Tibial artery (tissue), 4 donors: ENCODE results near the gene CCDC93.
A peak's percentile ranks its signal among the peaks of the same experiment; 100 is the strongest.

Experiments used
- DNase-seq, 2 donors: peaks; one replicate each; pipeline ENCODE4 v3.0.0-alpha.2; 2019
- H3K27ac ChIP-seq, 2 donors: fragments of 200-600 bp; sonication (generic) in 1 of 2; 1 replicate in 1 of 2; 2 replicates in 1 of 2; pipeline ENCODE4 v1.5.1; 2018 to 2019; ENCODE audit warnings: mild to moderate bottlenecking in 1 of 2
- H3K27me3 ChIP-seq, 2 donors: fragments of 200-600 bp; sonication (generic) in 1 of 2; one replicate each; pipeline versions ENCODE4 v1.5.1 to v1.6.0; 2016 to 2019
- H3K36me3 ChIP-seq, 3 donors: fragments of 200-600 bp; sonication (generic) in 2 of 3; one replicate each; pipeline ENCODE4 v1.5.1; 2016 to 2019; ENCODE audit warnings: mild to moderate bottlenecking in 2 of 3
- H3K4me1 ChIP-seq, 4 donors: fragments of 200-600 bp; sonication (generic) in 2 of 4; 1 replicate in 3 of 4; 2 replicates in 1 of 4; pipeline ENCODE4 v1.5.1; 2016 to 2019
- H3K4me3 ChIP-seq, 2 donors: fragments of 200-600 bp; sonication (generic) in 1 of 2; 1 replicate in 1 of 2; 2 replicates in 1 of 2; pipeline ENCODE4 v1.5.1; 2018 to 2019; ENCODE audit warnings: mild to moderate bottlenecking in 2 of 2
- H3K9me3 ChIP-seq, 3 donors: fragments of 200-600 bp; sonication (generic) in 1 of 3; one replicate each; pipeline ENCODE4 v1.5.1; 2016 to 2019
- intact Hi-C: fragments of 100-400 bp; cut with DNase I; formaldehyde crosslinking; loops from one replicate; pipeline ENCODE4 v1.15.0; 2023; ENCODE audit warnings: low total_unique reads
- TF ChIP-seq, protein P1 (sequence below), 2 experiments: fragments of 200-600 bp in 1 of 2; fragments of 450-650 bp in 1 of 2; IDR thresholded peaks; one replicate each; pipeline ENCODE4 v1.5.1; 2017 to 2019; ENCODE audit warnings: antibody characterized with exemption in 2 of 2, mild to moderate bottlenecking in 1 of 2, moderate library complexity in 1 of 2

Gene CCDC93

DNA sequence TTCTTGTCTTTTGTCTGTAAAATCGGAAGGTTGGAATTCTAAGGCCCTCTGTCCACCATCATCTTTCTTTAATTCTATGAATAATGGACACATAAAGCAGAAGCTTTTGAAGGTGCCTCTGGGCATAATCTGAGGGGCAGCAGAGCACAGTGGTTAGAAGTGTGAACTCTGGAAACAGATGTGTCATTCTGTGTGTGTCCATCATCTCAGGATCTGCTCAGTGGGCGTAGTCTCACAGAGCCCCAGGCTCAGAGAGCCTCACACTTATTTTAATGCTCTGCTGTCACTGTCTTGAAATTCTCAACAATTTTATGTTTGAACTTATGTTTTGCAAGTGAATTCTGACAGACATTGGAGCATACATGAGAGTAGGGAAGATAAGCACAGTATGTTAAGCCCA is 31.0 kb upstream of the CCDC93 start:
- Histone ChIP-seq H3K27me3 (peaks cover 0 to 37% of the 10 kb centered on the region in 2 donors), H3K4me3 (no peak overlapping the region), H3K27ac (no peak overlapping the region), H3K9me3 (no peaks in the 10 kb centered on the region), H3K4me1 (no peaks in the 10 kb centered on the region), H3K36me3 (no peaks in the 10 kb centered on the region)
- TF ChIP-seq, protein P1, sequence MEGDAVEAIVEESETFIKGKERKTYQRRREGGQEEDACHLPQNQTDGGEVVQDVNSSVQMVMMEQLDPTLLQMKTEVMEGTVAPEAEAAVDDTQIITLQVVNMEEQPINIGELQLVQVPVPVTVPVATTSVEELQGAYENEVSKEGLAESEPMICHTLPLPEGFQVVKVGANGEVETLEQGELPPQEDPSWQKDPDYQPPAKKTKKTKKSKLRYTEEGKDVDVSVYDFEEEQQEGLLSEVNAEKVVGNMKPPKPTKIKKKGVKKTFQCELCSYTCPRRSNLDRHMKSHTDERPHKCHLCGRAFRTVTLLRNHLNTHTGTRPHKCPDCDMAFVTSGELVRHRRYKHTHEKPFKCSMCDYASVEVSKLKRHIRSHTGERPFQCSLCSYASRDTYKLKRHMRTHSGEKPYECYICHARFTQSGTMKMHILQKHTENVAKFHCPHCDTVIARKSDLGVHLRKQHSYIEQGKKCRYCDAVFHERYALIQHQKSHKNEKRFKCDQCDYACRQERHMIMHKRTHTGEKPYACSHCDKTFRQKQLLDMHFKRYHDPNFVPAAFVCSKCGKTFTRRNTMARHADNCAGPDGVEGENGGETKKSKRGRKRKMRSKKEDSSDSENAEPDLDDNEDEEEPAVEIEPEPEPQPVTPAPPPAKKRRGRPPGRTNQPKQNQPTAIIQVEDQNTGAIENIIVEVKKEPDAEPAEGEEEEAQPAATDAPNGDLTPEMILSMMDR (IDR thresholded peaks at IDR 0.05), result no peak
- intact Hi-C loops, result no loop called here
- DNase-seq, result no peak

- no peak overlapping the region for H3K4me3 ChIP-seq
- H3K9me3 ChIP-seq, result no peaks in the 10 kb centered on the region
- intact Hi-C loops, result no loop called here
- DNase-seq, result no peak
- peaks cover 0 to 31% of the 10 kb centered on the region in 2 donors for H3K27me3 ChIP-seq
- H3K36me3 ChIP-seq, result no peaks in the 10 kb centered on the region
- no peak overlapping the region for H3K27ac ChIP-seq
- no peaks in the 10 kb centered on the region for H3K4me1 ChIP-seq
- TF ChIP-seq, protein P1 (IDR thresholded peaks at IDR 0.05), result no peak
These were observed 30.3 kb upstream of the CCDC93 start for GRCh38 chr2:118044103-118044716.

DNA sequence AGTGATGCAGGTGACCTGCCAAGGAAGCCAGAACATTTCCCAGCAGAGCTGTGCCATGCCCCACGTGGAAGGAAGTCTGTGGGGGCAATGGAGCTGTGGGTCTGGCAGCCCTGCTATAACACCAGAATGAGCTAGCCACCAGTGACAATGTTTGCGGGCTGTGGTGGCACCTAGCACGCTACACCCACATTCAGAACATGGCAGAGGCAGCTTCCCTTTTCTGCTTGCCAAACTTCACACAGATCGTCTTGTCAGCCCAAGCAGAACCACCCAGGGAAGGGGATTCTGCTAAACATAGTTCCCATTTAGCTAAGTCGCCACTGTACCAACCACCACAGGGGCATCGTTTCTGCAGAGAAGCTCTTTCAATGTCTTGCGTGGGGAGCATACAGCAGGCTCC is 27.0 kb upstream of the CCDC93 start:
- H3K36me3 ChIP-seq, result no peaks in the 10 kb centered on the region
- H3K4me3 ChIP-seq, result no peak overlapping the region
- H3K27me3 ChIP-seq, result peaks cover 0 to 24% of the 10 kb centered on the region in 2 donors
- H3K9me3 ChIP-seq, result peaks cover 0 to 6% (median 5%) of the 10 kb centered on the region in 3 donors
- TF ChIP-seq, protein P1 (IDR thresholded peaks at IDR 0.05), result no peak
- H3K27ac ChIP-seq, result no peak overlapping the region
- intact Hi-C loops, result no loop called here
- no peak for DNase-seq
- H3K4me1 ChIP-seq, result no peaks in the 10 kb centered on the region

GRCh38 chr2:118032169-118033013 is 18.5 kb upstream of the CCDC93 start:
- H3K27ac ChIP-seq, result no peak overlapping the region
- intact Hi-C loops, result no loop called here
- no peaks in the 10 kb centered on the region for H3K4me1 ChIP-seq
- peaks cover 0 to 8% (median 5%) of the 10 kb centered on the region in 3 donors for H3K9me3 ChIP-seq
- peaks cover 0 to 24% of the 10 kb centered on the region in 2 donors for H3K27me3 ChIP-seq
- peak in 1 of 2 donors; percentile 38 for DNase-seq
- no peak overlapping the region for H3K4me3 ChIP-seq
- TF ChIP-seq, protein P1 (IDR thresholded peaks at IDR 0.05), result peak; percentile 60 to 78
- H3K36me3 ChIP-seq, result no peaks in the 10 kb centered on the region

DNA sequence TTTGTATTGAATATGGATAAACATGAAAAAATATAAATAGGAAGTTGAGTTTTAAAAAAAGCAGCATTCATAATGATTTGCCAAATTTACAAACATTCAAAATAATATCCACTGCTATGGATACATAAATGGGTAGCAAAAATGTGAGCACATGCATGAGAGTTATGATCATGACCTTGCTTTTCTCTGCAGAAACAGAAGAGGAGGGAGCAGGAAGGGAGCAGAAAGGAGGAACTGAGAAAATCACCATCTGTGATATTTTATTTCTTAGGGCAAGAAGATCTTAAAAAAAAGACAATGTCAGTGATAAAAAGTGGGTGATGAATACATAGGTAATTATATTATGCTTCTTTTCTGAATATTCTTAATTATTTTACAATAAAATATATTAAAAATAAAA is 17.7 kb upstream of the CCDC93 start:
- peaks cover 0 to 8% (median 5%) of the 10 kb centered on the region in 3 donors for H3K9me3 ChIP-seq
- no peak overlapping the region for H3K27ac ChIP-seq
- H3K4me3 ChIP-seq, result no peak overlapping the region
- TF ChIP-seq, protein P1 (IDR thresholded peaks at IDR 0.05), result no peak
- no peaks in the 10 kb centered on the region for H3K36me3 ChIP-seq
- no peaks in the 10 kb centered on the region for H3K4me1 ChIP-seq
- no peak for DNase-seq
- H3K27me3 ChIP-seq, result peaks cover 0 to 27% of the 10 kb centered on the region in 2 donors
- intact Hi-C loops, result no loop called here
